DND-41 (cell line): Measurements from ENCODE around the gene DDX39A.

Experiments
- ATAC-seq: fragments of 200-7000 bp; cut with Tn5 transposase; 3 replicates; pipeline ENCODE4 v1.9.1; 2021; ENCODE audit warnings: low read depth; ENCODE audit not compliant: insufficient read depth
- DNase-seq: peaks from one replicate; pipeline ENCODE4 v3.0.0-alpha.2; 2020
- H2AFZ ChIP-seq: 2 replicates; pipeline ENCODE4 v1.6.0; 2012; ENCODE audit warnings: low read depth, low read length
- H3K27ac ChIP-seq: 2 replicates; pipeline ENCODE4 v1.5.1; 2012; ENCODE audit warnings: low read length, inconsistent platforms
- H3K27me3 ChIP-seq: fragments of 200-600 bp; sonication (generic); 2 replicates; pipeline ENCODE4 v1.6.0; 2012; ENCODE audit warnings: low read length, mild to moderate bottlenecking, inconsistent platforms; ENCODE audit not compliant: insufficient read depth, poor library complexity
- H3K36me3 ChIP-seq: 2 replicates; pipeline ENCODE4 v1.5.1; 2012; ENCODE audit warnings: low read length, inconsistent platforms; ENCODE audit not compliant: insufficient read depth
- H3K4me1 ChIP-seq: 2 replicates; pipeline ENCODE4 v1.5.1; 2012; ENCODE audit warnings: mild to moderate bottlenecking, low read length; ENCODE audit not compliant: insufficient read depth
- H3K4me2 ChIP-seq: 2 replicates; pipeline ENCODE4 v1.6.0; 2012; ENCODE audit warnings: mild to moderate bottlenecking, moderate library complexity, low read length, inconsistent platforms; ENCODE audit not compliant: insufficient read depth
- H3K4me3 ChIP-seq, 2 experiments: fragments of 200-600 bp in 1 of 2; shearing (Covaris generic) in 1 of 2; 2 replicates each; pipeline ENCODE4 v1.5.1; 2012 to 2016; ENCODE audit warnings: inconsistent platforms in 2 of 2, low read length in 2 of 2, mild to moderate bottlenecking in 2 of 2, low read depth in 1 of 2, moderate library complexity in 1 of 2
- H3K79me2 ChIP-seq: 2 replicates; pipeline ENCODE4 v1.6.0; 2012; ENCODE audit warnings: low read length, inconsistent platforms; ENCODE audit not compliant: insufficient read depth
- H3K9ac ChIP-seq: 2 replicates; pipeline ENCODE4 v1.6.0; 2012; ENCODE audit warnings: low read depth, mild to moderate bottlenecking, inconsistent platforms, low read length, moderate library complexity
- H3K9me3 ChIP-seq: 2 replicates; pipeline ENCODE4 v1.5.1; 2012; ENCODE audit warnings: low read length, moderate library complexity, mild to moderate bottlenecking, inconsistent platforms; ENCODE audit not compliant: insufficient read depth, severe bottlenecking
- H4K20me1 ChIP-seq: 2 replicates; pipeline ENCODE4 v1.6.0; 2012; ENCODE audit warnings: low read length; ENCODE audit not compliant: insufficient read depth
- EZH2 ChIP-seq: IDR thresholded peaks from 3 replicates; pipeline ENCODE4 v1.6.1; 2012; ENCODE audit warnings: borderline replicate concordance, low read depth, mild to moderate bottlenecking, moderate library complexity, low read length, inconsistent platforms; ENCODE audit not compliant: severe bottlenecking
- TF ChIP-seq, protein P1 (sequence below): IDR thresholded peaks from 2 replicates; pipeline ENCODE4 v1.5.1; 2012; ENCODE audit warnings: borderline replicate concordance, low read length, moderate library complexity, mild to moderate bottlenecking; ENCODE audit not compliant: poor library complexity, severe bottlenecking; ENCODE audit errors: extremely low read depth

Gene DDX39A

DNA sequence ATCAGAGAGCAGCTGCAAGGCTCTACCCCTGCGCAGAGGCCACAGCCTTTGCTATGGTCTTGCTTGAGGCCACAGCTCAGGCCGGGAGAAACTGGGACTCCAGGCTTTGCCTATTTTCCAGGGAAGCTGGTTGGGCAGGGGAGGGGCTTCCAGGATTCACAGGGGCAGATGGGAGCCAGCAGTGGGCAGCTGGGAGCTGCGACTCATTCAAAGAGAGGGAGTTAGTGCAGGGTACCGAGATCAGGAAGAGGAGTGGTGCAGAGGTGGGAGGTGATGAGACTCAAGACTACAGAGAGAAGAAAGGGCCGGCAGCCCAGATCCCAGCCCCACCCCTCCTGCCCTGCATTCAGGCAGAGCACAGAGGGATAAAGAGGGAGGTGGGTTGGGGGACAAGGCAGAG lies 25.8 kb downstream of the DDX39A start:
- Histone ChIP-seq H3K27ac (no peak overlapping the region), H3K9me3 (no peaks in the 10 kb centered on the region), H3K36me3 (no peaks in the 10 kb centered on the region), H3K4me2 (no peak overlapping the region), H3K27me3 (no peaks in the 10 kb centered on the region), H2AFZ (no peak overlapping the region), H3K4me3 (no peak overlapping the region), H3K4me1 (no peaks in the 10 kb centered on the region), H4K20me1 (no peaks in the 10 kb centered on the region), H3K9ac (no peak overlapping the region), H3K79me2 (no peaks in the 10 kb centered on the region)
- no peak for DNase-seq
- TF ChIP-seq, protein P1, sequence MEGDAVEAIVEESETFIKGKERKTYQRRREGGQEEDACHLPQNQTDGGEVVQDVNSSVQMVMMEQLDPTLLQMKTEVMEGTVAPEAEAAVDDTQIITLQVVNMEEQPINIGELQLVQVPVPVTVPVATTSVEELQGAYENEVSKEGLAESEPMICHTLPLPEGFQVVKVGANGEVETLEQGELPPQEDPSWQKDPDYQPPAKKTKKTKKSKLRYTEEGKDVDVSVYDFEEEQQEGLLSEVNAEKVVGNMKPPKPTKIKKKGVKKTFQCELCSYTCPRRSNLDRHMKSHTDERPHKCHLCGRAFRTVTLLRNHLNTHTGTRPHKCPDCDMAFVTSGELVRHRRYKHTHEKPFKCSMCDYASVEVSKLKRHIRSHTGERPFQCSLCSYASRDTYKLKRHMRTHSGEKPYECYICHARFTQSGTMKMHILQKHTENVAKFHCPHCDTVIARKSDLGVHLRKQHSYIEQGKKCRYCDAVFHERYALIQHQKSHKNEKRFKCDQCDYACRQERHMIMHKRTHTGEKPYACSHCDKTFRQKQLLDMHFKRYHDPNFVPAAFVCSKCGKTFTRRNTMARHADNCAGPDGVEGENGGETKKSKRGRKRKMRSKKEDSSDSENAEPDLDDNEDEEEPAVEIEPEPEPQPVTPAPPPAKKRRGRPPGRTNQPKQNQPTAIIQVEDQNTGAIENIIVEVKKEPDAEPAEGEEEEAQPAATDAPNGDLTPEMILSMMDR: no peak
- no peak for TF ChIP-seq EZH2
- ATAC-seq: no peak

DNA sequence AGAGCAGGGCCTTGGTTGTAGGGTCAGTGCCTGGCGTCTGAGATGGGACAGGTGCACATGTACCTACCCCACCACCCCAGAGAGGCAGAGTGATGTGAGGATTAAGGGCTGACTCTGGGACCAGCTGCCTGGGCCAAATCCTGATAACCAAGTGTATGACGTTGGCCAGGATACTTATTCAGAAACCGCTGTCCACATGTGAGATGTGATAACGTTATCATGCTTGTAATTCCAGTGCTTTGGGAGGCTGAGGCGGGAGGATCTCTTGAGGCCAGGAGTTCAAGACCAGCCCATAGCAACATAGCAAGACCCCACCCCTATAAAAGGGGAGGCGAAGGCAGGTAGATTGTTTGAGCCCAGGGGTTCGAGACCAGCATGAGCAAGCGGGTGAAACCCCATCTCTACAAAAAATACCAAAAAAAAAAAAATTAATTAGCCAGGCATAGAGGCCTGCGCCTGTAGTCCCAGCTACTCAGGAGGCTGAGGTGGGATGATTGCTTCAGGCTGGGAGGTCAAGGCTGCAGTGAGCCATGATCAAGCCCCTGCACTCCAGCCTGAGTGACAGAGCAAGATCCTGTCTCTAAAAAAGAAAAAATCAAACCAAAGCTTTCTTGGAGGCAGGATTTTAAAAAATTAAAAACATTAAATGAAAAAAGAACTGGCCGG lies 27.9 kb downstream of the DDX39A start:
- no peak for TF ChIP-seq EZH2
- TF ChIP-seq, protein P1: no peak
- Histone ChIP-seq H3K9ac (no peak overlapping the region), H2AFZ (no peak overlapping the region), H3K4me1 (no peaks in the 10 kb centered on the region), H3K9me3 (no peaks in the 10 kb centered on the region), H3K79me2 (no peaks in the 10 kb centered on the region), H3K4me2 (no peak overlapping the region), H3K27ac (no peak overlapping the region), H3K27me3 (no peaks in the 10 kb centered on the region), H3K36me3 (no peaks in the 10 kb centered on the region), H4K20me1 (no peaks in the 10 kb centered on the region), H3K4me3 (no peak overlapping the region)
- ATAC-seq (no peak), DNase-seq (no peak)

DNA sequence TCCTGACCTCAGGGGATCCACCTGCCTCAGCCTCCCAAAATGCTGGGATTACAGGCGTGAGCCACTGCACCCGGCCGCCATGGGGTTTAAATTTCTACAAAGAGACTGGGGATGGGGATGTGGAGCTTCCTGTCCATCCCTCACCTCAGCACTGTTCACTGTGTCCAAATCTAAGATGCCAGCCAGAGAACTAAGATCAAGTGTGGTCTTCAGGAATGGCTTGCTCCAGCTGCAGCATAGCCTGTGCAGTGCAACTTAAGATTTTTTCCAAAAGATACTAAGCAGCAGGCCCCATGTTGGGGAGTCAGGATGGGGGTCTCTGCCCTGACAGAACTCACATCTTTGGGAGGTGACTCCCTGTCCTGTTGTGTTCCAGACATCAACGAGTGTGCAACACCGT lies 28.6 kb downstream of the DDX39A start:
- Histone ChIP-seq H3K36me3 (no peaks in the 10 kb centered on the region), H4K20me1 (no peaks in the 10 kb centered on the region), H3K9me3 (no peaks in the 10 kb centered on the region), H3K9ac (no peak overlapping the region), H3K4me3 (no peak overlapping the region), H2AFZ (no peak overlapping the region), H3K27me3 (no peaks in the 10 kb centered on the region), H3K4me2 (no peak overlapping the region), H3K4me1 (no peaks in the 10 kb centered on the region), H3K27ac (no peak overlapping the region), H3K79me2 (no peaks in the 10 kb centered on the region)
- ATAC-seq (no peak), DNase-seq (no peak)
- TF ChIP-seq, protein P1: no peak
- no peak for TF ChIP-seq EZH2
